Lower leg skin (tissue), 3 donors: ENCODE results near the gene BRD9.

Source experiments
- POLR2A ChIP-seq, 2 donors: fragments of 450-650 bp; IDR thresholded peaks; one replicate each; pipeline ENCODE4 v1.6.1; 2016 to 2017; ENCODE audit warnings: antibody characterized with exemption in 2 of 2, mild to moderate bottlenecking in 1 of 2, moderate library complexity in 1 of 2
- TF ChIP-seq, protein P1 (sequence below), 3 donors: fragments of 450-650 bp; IDR thresholded peaks; one replicate each; pipeline ENCODE4 v1.5.1; 2016; ENCODE audit warnings: antibody characterized with exemption in 3 of 3, mild to moderate bottlenecking in 3 of 3, moderate library complexity in 2 of 3

GRCh38 chr5:889075-889710 lies 3.4 kb downstream of the BRD9 start:
- TF ChIP-seq POLR2A (IDR thresholded peaks at IDR 0.05): no peak
- TF ChIP-seq, protein P1, sequence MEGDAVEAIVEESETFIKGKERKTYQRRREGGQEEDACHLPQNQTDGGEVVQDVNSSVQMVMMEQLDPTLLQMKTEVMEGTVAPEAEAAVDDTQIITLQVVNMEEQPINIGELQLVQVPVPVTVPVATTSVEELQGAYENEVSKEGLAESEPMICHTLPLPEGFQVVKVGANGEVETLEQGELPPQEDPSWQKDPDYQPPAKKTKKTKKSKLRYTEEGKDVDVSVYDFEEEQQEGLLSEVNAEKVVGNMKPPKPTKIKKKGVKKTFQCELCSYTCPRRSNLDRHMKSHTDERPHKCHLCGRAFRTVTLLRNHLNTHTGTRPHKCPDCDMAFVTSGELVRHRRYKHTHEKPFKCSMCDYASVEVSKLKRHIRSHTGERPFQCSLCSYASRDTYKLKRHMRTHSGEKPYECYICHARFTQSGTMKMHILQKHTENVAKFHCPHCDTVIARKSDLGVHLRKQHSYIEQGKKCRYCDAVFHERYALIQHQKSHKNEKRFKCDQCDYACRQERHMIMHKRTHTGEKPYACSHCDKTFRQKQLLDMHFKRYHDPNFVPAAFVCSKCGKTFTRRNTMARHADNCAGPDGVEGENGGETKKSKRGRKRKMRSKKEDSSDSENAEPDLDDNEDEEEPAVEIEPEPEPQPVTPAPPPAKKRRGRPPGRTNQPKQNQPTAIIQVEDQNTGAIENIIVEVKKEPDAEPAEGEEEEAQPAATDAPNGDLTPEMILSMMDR (IDR thresholded peaks at IDR 0.05): no peak
